Measurements from ENCODE around the gene SF3A1. TPM values are rescaled to one million over a fixed set of nuclear protein-coding genes. Genes with fewer than 3 reads are reported as not detected.

The SF3A1 gene
- total RNA-seq, 1 experiment from 2014 or later = 97.1 TPM

- Histone ChIP-seq H3K27me3 (ENCODE audit: control insufficient read depth, insufficient read depth, low read length) (peaks cover 6% of the 10 kb centered on the region; the same call in 1 of the 2 replicates), H3K4me3 (ENCODE audit: insufficient read depth, low read depth, low read length) (peak within 1 kb of the TSS; percentile 65), H3K36me3 (replicated peaks; ENCODE audit: control insufficient read depth, insufficient read depth, low read length) (no peaks in the 10 kb centered on the region; the same call in 1 of the 2 replicates)
- DNase-seq = peak; percentile 100
Measured at GRCh38 chr22:30289141-30289979, 67.3 kb downstream of the SF3A1 start, which contains the start of gene CASTOR1. CASTOR1 (minus strand) TSS chr22:30289505; CDS start chr22:30289497, 8 bp downstream.

GRCh38 chr22:30288419-30289140 is 68.1 kb downstream of the SF3A1 start:
- no peak for DNase-seq
- H3K27me3 ChIP-seq (ENCODE audit: control insufficient read depth, insufficient read depth, low read length) = peaks cover 6% of the 10 kb centered on the region; the same call in 1 of the 2 replicates
- H3K4me3 ChIP-seq (ENCODE audit: insufficient read depth, low read depth, low read length) = peak overlapping the region; percentile 65
- no peaks in the 10 kb centered on the region; the same call in 1 of the 2 replicates for H3K36me3 ChIP-seq (replicated peaks; ENCODE audit: control insufficient read depth, insufficient read depth, low read length)

- no peak overlapping the region for H3K4me3 ChIP-seq (ENCODE audit: insufficient read depth, low read depth, low read length)
- H3K27me3 ChIP-seq (ENCODE audit: control insufficient read depth, insufficient read depth, low read length) = peaks cover 6% of the 10 kb centered on the region; the same call in 1 of the 2 replicates
- peak; percentile 97 for DNase-seq
- no peaks in the 10 kb centered on the region; the same call in 1 of the 2 replicates for H3K36me3 ChIP-seq (replicated peaks; ENCODE audit: control insufficient read depth, insufficient read depth, low read length)
Measured at GRCh38 chr22:30287648-30288418, 68.9 kb downstream of the SF3A1 start.

DNA sequence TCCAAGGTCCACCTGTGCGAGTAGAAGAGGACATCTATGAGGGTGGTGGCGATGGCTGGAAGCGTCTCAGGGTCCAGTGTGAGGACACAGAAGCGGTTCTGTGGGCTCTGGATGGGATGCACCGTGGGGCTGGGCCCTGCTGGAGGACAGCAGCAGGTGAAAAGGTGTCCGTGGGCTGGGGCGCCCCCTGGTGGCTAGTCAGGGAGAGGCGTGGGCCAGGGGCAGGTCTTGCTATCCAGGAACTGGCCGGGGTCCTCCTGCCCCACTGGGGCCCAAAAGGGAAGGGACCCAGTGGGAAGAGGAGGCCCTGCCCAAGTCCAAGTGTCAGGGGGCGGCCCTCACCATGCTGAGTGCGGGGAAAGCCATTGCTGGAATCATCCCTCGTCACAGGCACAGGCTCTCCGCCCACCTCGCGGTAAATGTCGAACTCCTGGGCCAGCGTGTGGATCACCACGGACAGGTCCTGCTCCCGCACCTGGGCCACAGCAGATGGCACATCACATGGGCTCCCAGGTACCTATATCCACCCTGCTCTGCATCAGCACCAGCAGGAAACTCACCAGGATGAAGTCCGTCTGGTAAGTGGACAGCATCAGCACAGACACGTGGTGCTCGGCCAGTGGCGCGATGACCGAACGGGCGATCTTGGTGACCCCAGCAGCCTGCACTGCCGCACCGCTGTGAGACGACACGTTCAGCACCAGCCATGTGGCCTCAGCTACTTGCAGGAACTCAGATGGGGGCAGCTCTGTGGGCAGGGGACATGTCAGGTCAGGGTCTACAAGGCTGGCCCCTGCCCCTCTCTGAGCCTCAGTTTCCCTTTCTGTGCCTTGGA is 69.7 kb downstream of the SF3A1 start:
- H3K27me3 ChIP-seq (ENCODE audit: control insufficient read depth, insufficient read depth, low read length) = peaks cover 6% of the 10 kb centered on the region; the same call in 1 of the 2 replicates
- no peaks in the 10 kb centered on the region for H3K36me3 ChIP-seq (replicated peaks; ENCODE audit: control insufficient read depth, insufficient read depth, low read length)
- peak; percentile 96 for DNase-seq
- no peak overlapping the region for H3K4me3 ChIP-seq (ENCODE audit: insufficient read depth, low read depth, low read length)

DNA sequence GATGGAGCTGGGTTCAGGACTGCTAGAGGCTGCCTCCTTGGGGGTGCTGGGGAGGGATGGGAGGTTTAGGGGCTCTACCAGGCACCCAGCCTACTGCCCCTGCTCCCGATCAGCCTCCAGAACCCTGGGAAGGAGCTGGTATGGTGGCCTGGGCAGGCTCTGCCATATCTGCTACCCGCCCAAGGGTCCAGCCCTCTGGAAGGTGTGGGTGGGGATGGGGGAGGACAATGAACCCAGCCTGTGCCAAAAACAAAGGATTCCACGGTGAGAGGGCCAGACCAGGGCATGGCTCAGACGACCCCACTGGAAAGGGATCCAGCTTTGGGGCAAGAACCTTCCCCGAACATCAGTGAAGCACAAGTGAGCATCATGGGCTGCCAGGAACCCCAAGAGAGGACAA is 70.4 kb downstream of the SF3A1 start:
- no peaks in the 10 kb centered on the region for H3K36me3 ChIP-seq (replicated peaks; ENCODE audit: control insufficient read depth, insufficient read depth, low read length)
- peaks cover 6% of the 10 kb centered on the region; the same call in 1 of the 2 replicates for H3K27me3 ChIP-seq (ENCODE audit: control insufficient read depth, insufficient read depth, low read length)
- no peak for DNase-seq
- H3K4me3 ChIP-seq (ENCODE audit: insufficient read depth, low read depth, low read length) = no peak overlapping the region

DNA sequence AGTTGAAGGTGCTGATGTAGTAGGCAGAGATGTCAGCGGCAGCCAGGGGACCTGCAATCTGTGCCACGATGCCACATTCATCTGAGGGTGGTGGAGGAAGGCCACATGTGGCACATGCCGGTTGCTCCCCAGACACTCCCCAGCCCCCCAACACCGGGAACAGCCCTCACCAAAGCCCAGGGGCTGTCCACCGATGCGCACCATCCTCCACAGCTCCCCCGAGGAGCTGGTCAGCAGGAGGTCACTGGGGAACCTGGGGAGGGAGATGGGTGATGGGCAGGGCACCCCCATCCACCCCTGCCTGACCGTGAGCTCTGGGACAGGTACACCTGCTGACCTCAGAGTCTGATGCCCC is 70.9 kb downstream of the SF3A1 start:
- H3K4me3 ChIP-seq (ENCODE audit: insufficient read depth, low read depth, low read length) = no peak overlapping the region
- peaks cover 6% of the 10 kb centered on the region; the same call in 1 of the 2 replicates for H3K27me3 ChIP-seq (ENCODE audit: control insufficient read depth, insufficient read depth, low read length)
- no peak for DNase-seq
- H3K36me3 ChIP-seq (replicated peaks; ENCODE audit: control insufficient read depth, insufficient read depth, low read length) = no peaks in the 10 kb centered on the region

DNA sequence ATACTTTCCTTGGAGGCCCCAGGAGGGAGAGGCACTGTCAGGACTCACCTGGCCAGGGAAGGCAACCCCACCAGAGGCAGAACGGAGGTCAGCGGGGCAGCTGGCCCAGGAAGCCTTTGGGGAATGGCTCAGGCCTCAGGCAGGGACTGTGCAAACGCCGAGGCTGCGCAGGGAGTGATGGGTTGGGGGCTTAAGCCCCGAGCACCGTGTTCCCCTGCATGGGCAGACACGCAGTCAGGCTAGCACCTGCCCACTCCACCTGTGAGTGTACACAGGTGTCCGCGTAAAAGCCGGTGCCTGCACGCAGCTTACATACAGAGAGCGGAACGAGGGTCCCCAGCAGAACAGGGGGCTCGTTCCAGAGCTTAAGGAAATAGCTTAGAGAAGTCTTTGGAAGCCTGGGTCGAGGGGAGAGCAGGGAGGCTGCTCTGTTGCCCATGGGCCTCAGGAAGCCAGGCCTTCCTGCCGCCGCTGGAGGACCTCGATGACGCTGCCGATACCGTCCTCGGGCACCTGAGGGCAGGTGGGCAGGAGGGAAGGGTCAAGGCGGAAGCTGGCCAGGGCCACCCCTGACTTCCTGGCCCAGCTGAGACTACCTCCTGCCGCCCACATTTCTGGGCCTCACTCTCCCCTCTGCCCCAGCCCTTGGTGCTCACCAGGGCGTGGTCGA is 71.4 kb downstream of the SF3A1 start:
- no peak for DNase-seq
- Histone ChIP-seq H3K27me3 (ENCODE audit: control insufficient read depth, insufficient read depth, low read length) (peaks cover 6% of the 10 kb centered on the region; the same call in 1 of the 2 replicates), H3K4me3 (ENCODE audit: insufficient read depth, low read depth, low read length) (no peak overlapping the region), H3K36me3 (replicated peaks; ENCODE audit: control insufficient read depth, insufficient read depth, low read length) (no peaks in the 10 kb centered on the region)

GRCh38 chr22:30284666-30285065 is 72.0 kb downstream of the SF3A1 start:
- DNase-seq = no peak
- Histone ChIP-seq H3K27me3 (ENCODE audit: control insufficient read depth, insufficient read depth, low read length) (peaks cover 6% of the 10 kb centered on the region; the same call in 1 of the 2 replicates), H3K4me3 (ENCODE audit: insufficient read depth, low read depth, low read length) (no peak overlapping the region), H3K36me3 (replicated peaks; ENCODE audit: control insufficient read depth, insufficient read depth, low read length) (no peaks in the 10 kb centered on the region)

- no peak for DNase-seq
- Histone ChIP-seq H3K27me3 (ENCODE audit: control insufficient read depth, insufficient read depth, low read length) (peaks cover 6% of the 10 kb centered on the region; the same call in 1 of the 2 replicates), H3K4me3 (ENCODE audit: insufficient read depth, low read depth, low read length) (no peak overlapping the region), H3K36me3 (replicated peaks; ENCODE audit: control insufficient read depth, insufficient read depth, low read length) (no peaks in the 10 kb centered on the region)
Measured at GRCh38 chr22:30284172-30284571, 72.5 kb downstream of the SF3A1 start.

GRCh38 chr22:30283342-30283741 is 73.4 kb downstream of the SF3A1 start:
- Histone ChIP-seq H3K36me3 (replicated peaks; ENCODE audit: control insufficient read depth, insufficient read depth, low read length) (no peaks in the 10 kb centered on the region), H3K4me3 (ENCODE audit: insufficient read depth, low read depth, low read length) (no peak overlapping the region), H3K27me3 (ENCODE audit: control insufficient read depth, insufficient read depth, low read length) (no peaks in the 10 kb centered on the region; the same call in 1 of the 2 replicates)
- no peak for DNase-seq

DNA sequence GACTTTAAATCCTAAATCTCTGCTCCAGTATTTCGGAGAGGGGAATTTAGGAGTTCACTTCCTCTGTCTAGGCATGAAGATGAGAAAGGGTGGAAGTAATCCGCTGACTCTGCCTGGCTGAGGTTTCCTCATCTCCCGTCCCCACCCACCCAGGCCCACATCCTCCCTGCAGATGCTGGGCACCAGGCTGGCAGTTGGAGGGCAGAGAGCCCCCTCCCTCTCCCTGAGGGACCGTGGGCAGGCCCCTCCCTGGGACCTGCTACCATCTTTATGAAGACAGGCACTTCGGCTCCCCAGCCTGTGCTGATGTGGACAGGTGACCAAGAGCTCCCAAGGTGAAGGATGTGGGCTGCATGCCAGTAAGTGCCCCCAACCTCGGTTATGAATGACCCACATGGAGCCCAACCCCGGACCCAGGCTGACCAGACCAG is 74.1 kb downstream of the SF3A1 start:
- H3K36me3 ChIP-seq (replicated peaks; ENCODE audit: control insufficient read depth, insufficient read depth, low read length) = no peaks in the 10 kb centered on the region
- no peak for DNase-seq
- no peak overlapping the region for H3K4me3 ChIP-seq (ENCODE audit: insufficient read depth, low read depth, low read length)
- H3K27me3 ChIP-seq (ENCODE audit: control insufficient read depth, insufficient read depth, low read length) = no peaks in the 10 kb centered on the region

Data from H7 (cell line).